Transverse colon (tissue), 1 donor: ENCODE measurements around the gene RAD23B.

Source experiments
- EP300 ChIP-seq: sonication (generic); formaldehyde crosslinking; IDR thresholded peaks from one replicate; pipeline ENCODE4 v1.6.1; 2017; ENCODE audit warnings: antibody characterized with exemption, low read depth
- POLR2A ChIP-seq: fragments of 450-650 bp; IDR thresholded peaks from one replicate; pipeline ENCODE4 v1.6.1; 2016; ENCODE audit warnings: antibody characterized with exemption, mild to moderate bottlenecking, moderate library complexity

GRCh38 chr9:107340920-107341632 lies 58.0 kb downstream of the RAD23B start:
- TF ChIP-seq EP300 (no peak), POLR2A (no peak)
